DOHH2 (cell line): ENCODE results near the gene GDNF.

Experiments
- H3F3A ChIP-seq: fragments of 200-600 bp; sonication (generic), shearing (Covaris generic); 2 replicates; pipeline ENCODE4 v1.6.0; 2016; ENCODE audit warnings: antibody characterized with exemption, mild to moderate bottlenecking; ENCODE audit not compliant: control insufficient read depth, insufficient read depth
- H3K27ac ChIP-seq: fragments of 200-600 bp; sonication (generic); 2 replicates; pipeline ENCODE4 v1.5.1; 2014; ENCODE audit warnings: low read depth, mild to moderate bottlenecking, low read length, moderate library complexity
- H3K27me3 ChIP-seq: fragments of 200-600 bp; sonication (generic); 2 replicates; pipeline ENCODE4 v1.6.1; 2014; ENCODE audit warnings: mild to moderate bottlenecking, low read length, mixed read lengths; ENCODE audit not compliant: control insufficient read depth
- H3K36me3 ChIP-seq: fragments of 200-600 bp; sonication (generic); 2 replicates; pipeline ENCODE4 v1.6.1; 2014; ENCODE audit warnings: mild to moderate bottlenecking, low read length, moderate library complexity, mixed read lengths; ENCODE audit not compliant: control insufficient read depth
- H3K4me1 ChIP-seq: fragments of 200-600 bp; sonication (generic); 2 replicates; pipeline ENCODE4 v1.6.1; 2014; ENCODE audit warnings: mild to moderate bottlenecking, low read length, mixed read lengths; ENCODE audit not compliant: control insufficient read depth
- H3K4me2 ChIP-seq: fragments of 200-600 bp; sonication (generic); 2 replicates; pipeline ENCODE4 v1.6.0; 2014; ENCODE audit warnings: mild to moderate bottlenecking, low read length, moderate library complexity
- H3K4me3 ChIP-seq: fragments of 200-600 bp; sonication (generic); 2 replicates; pipeline ENCODE4 v1.5.1; 2014; ENCODE audit warnings: mild to moderate bottlenecking, low read length, mixed read lengths
- H3K79me2 ChIP-seq: fragments of 200-600 bp; sonication (generic); 2 replicates; pipeline ENCODE4 v1.6.1; 2014; ENCODE audit warnings: mild to moderate bottlenecking, low read length, mixed read lengths; ENCODE audit not compliant: control insufficient read depth
- H3K9me2 ChIP-seq: fragments of 200-600 bp; sonication (generic); replicated peaks from 2 replicates; pipeline ENCODE4 v1.6.1; 2014; ENCODE audit warnings: mild to moderate bottlenecking, low read length, mixed read lengths; ENCODE audit not compliant: control insufficient read depth
- H3K9me3 ChIP-seq: fragments of 200-600 bp; sonication (generic); 2 replicates; pipeline ENCODE4 v1.6.1; 2014; ENCODE audit warnings: antibody characterized with exemption, low read length, mixed read lengths; ENCODE audit not compliant: control insufficient read depth, insufficient read depth
- H4K20me1 ChIP-seq: fragments of 200-600 bp; sonication (generic); 2 replicates; pipeline ENCODE4 v1.6.0; 2014; ENCODE audit warnings: low read depth, mild to moderate bottlenecking, antibody characterized with exemption, low read length, moderate library complexity; ENCODE audit not compliant: control insufficient read depth, insufficient read depth
- CTCF ChIP-seq: fragments of 200-600 bp; sonication (generic); IDR thresholded peaks from one replicate; pipeline ENCODE4 v1.5.1; 2014; ENCODE audit warnings: antibody characterized with exemption, mild to moderate bottlenecking, low read depth, low read length; ENCODE audit not compliant: poor library complexity, severe bottlenecking
- EZH2phosphoT487 ChIP-seq: fragments of 200-600 bp; sonication (generic); IDR thresholded peaks from 2 replicates; pipeline ENCODE4 v1.6.1; 2017; ENCODE audit warnings: borderline replicate concordance, mild to moderate bottlenecking, antibody characterized with exemption, low read length, moderate library complexity, mixed read lengths

GDNF gene

DNA sequence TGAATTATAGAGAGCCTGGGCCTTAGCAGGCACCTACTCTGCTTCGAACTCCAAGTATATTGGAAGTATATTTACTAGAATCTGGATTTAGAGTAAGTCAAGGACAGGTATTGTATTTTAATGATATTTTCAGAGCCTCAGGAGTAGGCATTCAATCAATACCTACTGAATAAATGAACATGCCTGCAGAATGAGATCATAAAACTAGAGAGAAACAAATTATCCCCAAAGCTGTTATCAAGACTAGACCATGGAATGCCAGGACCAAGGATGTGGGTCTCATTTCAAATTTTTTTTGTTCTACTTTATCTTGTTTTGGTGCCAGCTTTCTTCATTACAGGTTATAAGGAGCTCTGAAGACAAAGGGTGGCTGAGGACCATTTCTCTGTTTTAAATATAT is 66.0 kb downstream of the GDNF start:
- H3K4me3 ChIP-seq, result no peak overlapping the region
- H3K79me2 ChIP-seq, result no peaks in the 10 kb centered on the region
- no peaks in the 10 kb centered on the region for H3K4me1 ChIP-seq
- H3K27me3 ChIP-seq, result no peaks in the 10 kb centered on the region
- no peaks in the 10 kb centered on the region for H3K36me3 ChIP-seq
- H3F3A ChIP-seq, result no peaks in the 10 kb centered on the region
- H3K9me2 ChIP-seq, result no peaks in the 10 kb centered on the region
- H4K20me1 ChIP-seq, result no peaks in the 10 kb centered on the region
- peaks cover 15% of the 10 kb centered on the region; the same call in 1 of the 2 replicates for H3K9me3 ChIP-seq
- no peak overlapping the region for H3K27ac ChIP-seq
- no peak overlapping the region for H3K4me2 ChIP-seq
- TF ChIP-seq EZH2phosphoT487, result no peak
- no peak for TF ChIP-seq CTCF

- H3K36me3 ChIP-seq, result no peaks in the 10 kb centered on the region
- TF ChIP-seq CTCF (no peak), EZH2phosphoT487 (no peak)
- no peaks in the 10 kb centered on the region for H4K20me1 ChIP-seq
- peaks cover 15% of the 10 kb centered on the region; the same call in 1 of the 2 replicates for H3K9me3 ChIP-seq
- no peak overlapping the region for H3K4me2 ChIP-seq
- no peaks in the 10 kb centered on the region for H3K27me3 ChIP-seq
- no peaks in the 10 kb centered on the region for H3F3A ChIP-seq
- H3K27ac ChIP-seq, result no peak overlapping the region
- no peaks in the 10 kb centered on the region for H3K79me2 ChIP-seq
- no peaks in the 10 kb centered on the region for H3K9me2 ChIP-seq
- H3K4me3 ChIP-seq, result no peak overlapping the region
- H3K4me1 ChIP-seq, result no peaks in the 10 kb centered on the region
These were observed 67.6 kb downstream of the GDNF start for GRCh38 chr5:37772255-37772654.

- Histone ChIP-seq H3K4me3 (no peak overlapping the region), H3K27ac (no peak overlapping the region), H3K4me1 (no peaks in the 10 kb centered on the region), H3K36me3 (no peaks in the 10 kb centered on the region), H3K79me2 (no peaks in the 10 kb centered on the region), H3K9me2 (no peaks in the 10 kb centered on the region), H3K27me3 (no peaks in the 10 kb centered on the region), H3F3A (no peaks in the 10 kb centered on the region), H4K20me1 (no peaks in the 10 kb centered on the region), H3K9me3 (peaks cover 15% of the 10 kb centered on the region; the same call in 1 of the 2 replicates), H3K4me2 (no peak overlapping the region)
- TF ChIP-seq CTCF (no peak), EZH2phosphoT487 (no peak)
These were observed 68.1 kb downstream of the GDNF start for GRCh38 chr5:37771731-37772130.

- Histone ChIP-seq H3K27me3 (no peaks in the 10 kb centered on the region), H3F3A (no peaks in the 10 kb centered on the region), H3K4me1 (no peaks in the 10 kb centered on the region), H3K36me3 (no peaks in the 10 kb centered on the region), H3K9me3 (peaks cover 15% of the 10 kb centered on the region; the same call in 1 of the 2 replicates), H3K79me2 (no peaks in the 10 kb centered on the region), H3K4me2 (no peak overlapping the region), H3K4me3 (no peak overlapping the region), H3K9me2 (no peaks in the 10 kb centered on the region), H4K20me1 (no peaks in the 10 kb centered on the region), H3K27ac (no peak overlapping the region)
- no peak for TF ChIP-seq CTCF
These were observed 68.6 kb downstream of the GDNF start for GRCh38 chr5:37771203-37771611.
